Heart left ventricle (tissue), 16 donors: ENCODE data around the gene CIAO1. TPM values are rescaled to one million over a fixed set of nuclear protein-coding genes. Genes with fewer than 3 reads are reported as not detected.

Source experiments
- ATAC-seq, 4 donors: fragments of 200-7000 bp; cut with Tn5 transposase; one replicate each; pipeline ENCODE4 v1.9.1; 2020 to 2022; ENCODE audit warnings: moderate library complexity in 4 of 4, mild to moderate bottlenecking in 3 of 4, moderate number of reproducible peaks in 1 of 4
- DNase-seq, 5 donors: peaks; one replicate each; pipeline ENCODE4 v3.0.0-alpha.2; 2020
- H3K27ac ChIP-seq, 12 donors: fragments of 200-600 bp; sonication (generic) in 4 of 12; one replicate each; pipeline versions ENCODE4 v1.5.0 to v1.8.0; 2016 to 2022; ENCODE audit warnings: mild to moderate bottlenecking in 2 of 12
- H3K27me3 ChIP-seq, 9 donors: fragments of 200-600 bp; sonication (generic) in 2 of 9; one replicate each; pipeline versions ENCODE4 v1.5.1 to v1.8.0; 2016 to 2022; ENCODE audit warnings: mild to moderate bottlenecking in 3 of 9
- H3K36me3 ChIP-seq, 9 donors: fragments of 200-600 bp; sonication (generic) in 2 of 9; one replicate each; pipeline versions ENCODE4 v1.5.0 to v1.8.0; 2018 to 2022; ENCODE audit warnings: mild to moderate bottlenecking in 2 of 9
- H3K4me1 ChIP-seq, 12 donors: fragments of 200-600 bp; sonication (generic) in 4 of 12; one replicate each; pipeline versions ENCODE4 v1.5.0 to v1.8.0; 2016 to 2022; ENCODE audit warnings: mild to moderate bottlenecking in 3 of 12
- H3K4me3 ChIP-seq, 12 donors: fragments of 200-600 bp; sonication (generic) in 4 of 12; one replicate each; pipeline versions ENCODE4 v1.5.0 to v1.8.0; 2017 to 2022; ENCODE audit warnings: mild to moderate bottlenecking in 9 of 12, moderate library complexity in 4 of 12
- H3K9me3 ChIP-seq, 12 donors: fragments of 200-600 bp; sonication (generic) in 4 of 12; one replicate each; pipeline versions ENCODE4 v1.5.0 to v1.8.0; 2016 to 2022; ENCODE audit warnings: mild to moderate bottlenecking in 1 of 12
- POLR2A ChIP-seq, 2 donors: fragments of 450-650 bp; IDR thresholded peaks; one replicate each; pipeline ENCODE4 v1.6.1; 2017; ENCODE audit warnings: antibody characterized with exemption in 2 of 2, mild to moderate bottlenecking in 2 of 2, moderate library complexity in 2 of 2
- WGBS, 4 donors: extraction: QIAGEN DNeasy Blood & Tissue Kit in 2 of 4; methylation state at CpG; one replicate each; pipeline versions ENCODE4 v1.1.5 to v1.1.7; 2013 to 2018; 5-methylcytosine and 5-hydroxymethylcytosine counted together
- intact Hi-C, 10 donors: fragments of 100-400 bp; cut with DNase I; formaldehyde crosslinking; loops; one replicate each; pipeline versions ENCODE4 v1.11.1 to v1.14.2; 2022
- polyA plus RNA-seq, 2 donors: library from polyadenylated mRNA; stranded (reverse); fragments of 200-250 nt; gene quantifications; one replicate each; pipeline ENCODE4 v1.2.3, GENCODE V29; 2013
- total RNA-seq, 9 donors: library from RNA; depleted of rRNA in 2 of 9; stranded (reverse); fragments of >200 nt in 2 of 9; fragmentation: NEBNext Ultra II Directional in 3 of 9; extraction: Animal tissue kit (Norgen Biotek cat#: 25700) in 3 of 9; gene quantifications; one replicate each; pipeline versions ENCODE4 v1.1.0 to v1.2.4, GENCODE V29; 2016 to 2023
- TF ChIP-seq, protein P1 (sequence below), 12 donors: fragments of 200-600 bp; sonication (generic) in 4 of 12; IDR thresholded peaks; one replicate each; pipeline versions ENCODE4 v1.5.0 to v1.8.0; 2018 to 2022; ENCODE audit warnings: antibody characterized with exemption in 12 of 12, mild to moderate bottlenecking in 5 of 12
- donor health status: ischemic (EF 13 %, LVEDD 7.1; RV severe dilation, severe dysfunction).
- donor health status: healthy with polysubstance abuse.
- donor health status: DM: no; HTN: yes; CAD: no.
- donor health status: DM: no; HTN: no; CAD: no.
- donor health status: ischemic (EF 25% LVEDD 6.9; RV normal size, moderate dysfunction).
- donor health status: ischemic (EF 25% LVEDD 5.7; RV mildly dilated, moderate dysfunction).
- donor health status: healthy.
- donor health status: DM: yes; HTN: yes; CAD: no.
- donor health status: ischemic (EF 35%, LVEDD 5.7; RV mildly dilated, moderate dysfunction).
- donor health status: nonischemic (EF 11% LVEDD 7.7; RV severe dilation, severe dysfunction).
- donor health status: DM: yes; HTN: yes; CAD: no.
- donor health status: PGD.
- donor health status: ischemic (EF 29% LVEDD 5.4; RV normal size, mild dysfunction).
- donor health status: nonischemic (EF 23%, LVEDD 6.1; RV moderate dilation, normal function).

The CIAO1 gene
- total and polyA plus RNA-seq, 11 donors: 20.5 to 109 (median 68.7) TPM

DNA sequence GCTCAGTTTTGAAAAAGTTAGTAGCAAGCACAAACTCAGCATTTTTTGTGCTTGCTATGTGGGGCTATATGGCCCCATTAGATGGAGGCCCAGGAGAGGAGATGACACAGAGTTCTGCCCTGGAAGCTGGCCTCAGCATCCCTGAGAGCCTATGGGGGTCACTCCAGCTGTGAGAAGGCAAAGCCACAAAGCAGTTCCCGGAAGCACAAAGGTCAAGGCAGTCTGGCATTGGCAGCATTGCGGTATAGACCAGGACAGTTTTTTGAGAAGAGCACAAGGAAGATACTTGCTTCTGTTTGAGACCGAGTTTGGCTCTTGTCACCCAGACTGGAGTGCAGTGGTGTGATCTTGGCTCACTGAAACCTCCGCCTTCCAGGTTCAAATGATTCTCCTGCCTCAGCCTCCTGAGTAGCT lies 51.6 kb downstream of the CIAO1 start:
- Histone ChIP-seq H3K4me1 (peaks cover 0 to 51% (median 6%) of the 10 kb centered on the region in 12 donors), H3K9me3 (no peaks in the 10 kb centered on the region), H3K4me3 (no peak overlapping the region), H3K27me3 (peaks cover 0 to 31% (median 5%) of the 10 kb centered on the region in 9 donors), H3K36me3 (no peaks in the 10 kb centered on the region), H3K27ac (no peak overlapping the region)
- WGBS, 4 donors: 91 to 97% (median 96%) methylated on average over 4 of the region's 4 CpGs
- ATAC-seq: no peak
- TF ChIP-seq, protein P1, sequence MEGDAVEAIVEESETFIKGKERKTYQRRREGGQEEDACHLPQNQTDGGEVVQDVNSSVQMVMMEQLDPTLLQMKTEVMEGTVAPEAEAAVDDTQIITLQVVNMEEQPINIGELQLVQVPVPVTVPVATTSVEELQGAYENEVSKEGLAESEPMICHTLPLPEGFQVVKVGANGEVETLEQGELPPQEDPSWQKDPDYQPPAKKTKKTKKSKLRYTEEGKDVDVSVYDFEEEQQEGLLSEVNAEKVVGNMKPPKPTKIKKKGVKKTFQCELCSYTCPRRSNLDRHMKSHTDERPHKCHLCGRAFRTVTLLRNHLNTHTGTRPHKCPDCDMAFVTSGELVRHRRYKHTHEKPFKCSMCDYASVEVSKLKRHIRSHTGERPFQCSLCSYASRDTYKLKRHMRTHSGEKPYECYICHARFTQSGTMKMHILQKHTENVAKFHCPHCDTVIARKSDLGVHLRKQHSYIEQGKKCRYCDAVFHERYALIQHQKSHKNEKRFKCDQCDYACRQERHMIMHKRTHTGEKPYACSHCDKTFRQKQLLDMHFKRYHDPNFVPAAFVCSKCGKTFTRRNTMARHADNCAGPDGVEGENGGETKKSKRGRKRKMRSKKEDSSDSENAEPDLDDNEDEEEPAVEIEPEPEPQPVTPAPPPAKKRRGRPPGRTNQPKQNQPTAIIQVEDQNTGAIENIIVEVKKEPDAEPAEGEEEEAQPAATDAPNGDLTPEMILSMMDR (IDR thresholded peaks at IDR 0.05): no peak
- TF ChIP-seq POLR2A (IDR thresholded peaks at IDR 0.05): no peak
- intact Hi-C loops: no loop called here
- no peak for DNase-seq

DNA sequence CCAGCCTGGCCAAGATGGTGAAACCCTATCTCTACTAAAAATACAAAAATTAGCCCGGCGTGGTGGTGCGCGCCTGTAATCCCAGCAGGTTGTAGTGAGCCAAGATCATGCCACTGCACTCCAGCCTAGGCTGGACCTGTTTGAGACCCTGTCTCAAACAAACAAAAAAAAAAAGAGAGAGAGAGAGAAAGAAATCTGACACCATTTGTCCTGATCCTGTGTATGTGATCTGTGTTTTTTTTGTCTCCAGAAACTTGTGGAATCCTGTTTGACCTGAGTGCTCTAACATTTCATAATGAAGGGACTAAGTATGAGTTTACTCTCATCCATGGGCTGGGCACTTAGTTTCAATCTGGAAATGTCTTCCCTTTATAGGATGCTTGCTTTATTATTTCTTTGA lies 52.7 kb downstream of the CIAO1 start:
- 95 to 98% (median 95%) methylated on average over 4 of the region's 4 CpGs for WGBS, 4 donors
- no peak for TF ChIP-seq POLR2A (IDR thresholded peaks at IDR 0.05)
- TF ChIP-seq, protein P1 (IDR thresholded peaks at IDR 0.05): no peak
- Histone ChIP-seq H3K27me3 (peaks cover 0 to 36% (median 11%) of the 10 kb centered on the region in 9 donors), H3K4me3 (no peak overlapping the region), H3K27ac (peak overlapping the region in 1 of 12 donors; percentile 5), H3K4me1 (peaks cover 0 to 51% (median 6%) of the 10 kb centered on the region in 12 donors), H3K36me3 (no peaks in the 10 kb centered on the region), H3K9me3 (no peaks in the 10 kb centered on the region)
- intact Hi-C loops: no loop called here
- ATAC-seq: no peak
- DNase-seq: no peak

DNA sequence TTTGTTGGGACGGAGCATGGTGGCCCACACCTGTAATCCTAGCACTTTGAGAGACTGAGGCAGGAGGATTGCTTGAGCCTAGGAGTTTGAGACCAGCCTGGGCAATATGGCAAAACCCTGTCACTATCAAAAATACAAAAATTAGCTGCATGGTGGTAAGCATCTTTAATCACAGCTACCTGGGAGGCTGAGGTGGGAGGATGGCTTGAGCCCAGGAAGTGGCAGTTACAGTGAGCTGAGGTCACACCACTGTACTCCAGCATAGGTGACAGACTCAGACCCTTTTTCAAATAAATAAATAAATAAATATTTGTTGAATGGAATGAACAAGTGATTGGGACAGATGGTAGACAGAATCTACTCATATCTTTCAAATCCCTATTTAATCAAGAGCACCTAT lies 53.4 kb downstream of the CIAO1 start:
- Histone ChIP-seq H3K36me3 (no peaks in the 10 kb centered on the region), H3K4me1 (peaks cover 0 to 52% (median 6%) of the 10 kb centered on the region in 12 donors), H3K4me3 (peak overlapping the region in 1 of 12 donors; percentile 15), H3K27ac (no peak overlapping the region), H3K27me3 (peaks cover 0 to 39% (median 11%) of the 10 kb centered on the region in 9 donors), H3K9me3 (no peaks in the 10 kb centered on the region)
- 88 to 100% (median 96%) methylated on average over 1 of the region's 1 CpG for WGBS, 4 donors
- ATAC-seq (no peak), DNase-seq (no peak)
- TF ChIP-seq POLR2A (IDR thresholded peaks at IDR 0.05): no peak
- TF ChIP-seq, protein P1 (IDR thresholded peaks at IDR 0.05): no peak
- intact Hi-C loops: no loop called here

DNA sequence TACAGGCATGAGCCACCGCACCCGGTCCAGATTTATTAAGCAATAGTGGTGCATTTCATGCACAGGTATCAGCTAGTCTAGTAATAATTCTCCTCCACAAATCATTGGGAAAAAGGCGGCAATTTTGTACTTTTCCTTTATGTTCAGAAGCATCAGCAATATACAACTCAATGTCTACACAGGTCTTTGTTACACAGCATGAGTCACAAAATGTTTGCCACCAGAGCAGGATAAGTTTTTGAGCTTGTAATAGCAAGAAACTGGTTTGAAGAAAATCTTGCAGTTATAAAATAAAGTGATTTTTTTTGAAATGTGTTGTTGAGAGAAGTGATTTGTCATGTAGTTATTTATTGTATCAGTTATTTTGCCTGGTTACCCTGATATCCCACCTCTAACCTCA lies 54.3 kb downstream of the CIAO1 start:
- intact Hi-C loops: no loop called here
- DNase-seq: no peak
- Histone ChIP-seq H3K4me1 (peaks cover 0 to 55% (median 12%) of the 10 kb centered on the region in 12 donors), H3K27me3 (peaks cover 0 to 47% (median 11%) of the 10 kb centered on the region in 9 donors), H3K27ac (no peak overlapping the region), H3K4me3 (peak overlapping the region in 6 of 12 donors; percentile 56 to 78 (median 69)), H3K36me3 (no peaks in the 10 kb centered on the region), H3K9me3 (no peaks in the 10 kb centered on the region)
- no peak for ATAC-seq
- TF ChIP-seq, protein P1 (IDR thresholded peaks at IDR 0.05): no peak
- TF ChIP-seq POLR2A (IDR thresholded peaks at IDR 0.05): no peak
- 86 to 94% (median 89%) methylated on average over 3 of the region's 3 CpGs for WGBS, 4 donors
